SK-N-SH treated with all-trans-retinoic acid at 6 μM for 48 hours (cell line): ENCODE measurements around the gene UGT2B7.

ENCODE experiments used
- CSDC2 ChIP-seq: fragments of 250-450 bp; sonication (Bioruptor Pico); IDR thresholded peaks from 2 replicates; pipeline ENCODE4 v1.5.0; 2020; ENCODE audit warnings: mild to moderate bottlenecking, moderate library complexity
- ISL1 ChIP-seq: fragments of 250-450 bp; sonication (Bioruptor Pico); IDR thresholded peaks from 2 replicates; pipeline ENCODE4 v2.1.2; 2022; ENCODE audit warnings: mild to moderate bottlenecking, moderate library complexity
- OSR1 ChIP-seq: fragments of 250-450 bp; sonication (Bioruptor Pico); IDR thresholded peaks from 2 replicates; pipeline ENCODE4 v1.8.0; 2022; ENCODE audit warnings: moderate library complexity, mild to moderate bottlenecking, inconsistent platforms
- PPARA ChIP-seq: fragments of 250-450 bp; sonication (Bioruptor Pico); IDR thresholded peaks from 2 replicates; pipeline ENCODE4 v1.5.0; 2020; ENCODE audit warnings: mild to moderate bottlenecking, borderline replicate concordance
- RARB ChIP-seq: fragments of 250-450 bp; sonication (Bioruptor Pico); IDR thresholded peaks from 2 replicates; pipeline ENCODE4 v1.8.0; 2021; ENCODE audit warnings: mild to moderate bottlenecking, moderate library complexity
- TOX ChIP-seq: fragments of 250-450 bp; sonication (Bioruptor Pico); IDR thresholded peaks from 2 replicates; pipeline ENCODE4 v1.8.0; 2021; ENCODE audit warnings: mild to moderate bottlenecking, moderate library complexity, borderline replicate concordance
- ZNF70 ChIP-seq: fragments of 450-650 bp; formaldehyde crosslinking; IDR thresholded peaks from 2 replicates; pipeline ENCODE4 v1.5.0; 2020; ENCODE audit warnings: mild to moderate bottlenecking, moderate library complexity
- ZNF8 ChIP-seq: fragments of 450-650 bp; formaldehyde crosslinking; IDR thresholded peaks from 2 replicates; pipeline ENCODE4 v1.5.0; 2020; ENCODE audit warnings: mild to moderate bottlenecking, moderate library complexity
- TF ChIP-seq, protein P1 (sequence below): fragments of 250-450 bp; sonication (Bioruptor Pico); IDR thresholded peaks from 2 replicates; pipeline ENCODE4 v1.8.0; 2020; ENCODE audit warnings: mild to moderate bottlenecking, moderate library complexity, borderline replicate concordance

DNA sequence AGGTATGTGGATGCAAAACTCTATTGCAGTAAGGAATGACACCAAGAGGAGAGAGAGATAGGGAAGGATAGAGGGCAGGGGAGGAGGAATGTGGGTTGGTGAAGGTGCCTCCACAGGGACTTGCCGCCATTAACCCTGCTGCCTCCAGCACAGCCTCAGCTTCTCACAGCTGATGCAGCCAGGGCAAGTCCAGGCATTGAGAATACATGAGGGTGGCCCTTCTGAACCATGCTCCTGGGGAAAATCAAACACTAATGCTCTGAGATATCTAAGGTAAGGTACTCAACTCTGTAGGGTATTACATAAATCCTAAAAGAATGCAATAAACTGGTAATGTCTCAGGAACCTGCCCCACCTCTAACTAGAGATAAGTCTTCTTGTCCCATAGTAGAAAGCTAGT is 28.7 kb downstream of the UGT2B7 start:
- no peak for TF ChIP-seq TOX (CRISPR knock-in tag)
- TF ChIP-seq, protein P1, sequence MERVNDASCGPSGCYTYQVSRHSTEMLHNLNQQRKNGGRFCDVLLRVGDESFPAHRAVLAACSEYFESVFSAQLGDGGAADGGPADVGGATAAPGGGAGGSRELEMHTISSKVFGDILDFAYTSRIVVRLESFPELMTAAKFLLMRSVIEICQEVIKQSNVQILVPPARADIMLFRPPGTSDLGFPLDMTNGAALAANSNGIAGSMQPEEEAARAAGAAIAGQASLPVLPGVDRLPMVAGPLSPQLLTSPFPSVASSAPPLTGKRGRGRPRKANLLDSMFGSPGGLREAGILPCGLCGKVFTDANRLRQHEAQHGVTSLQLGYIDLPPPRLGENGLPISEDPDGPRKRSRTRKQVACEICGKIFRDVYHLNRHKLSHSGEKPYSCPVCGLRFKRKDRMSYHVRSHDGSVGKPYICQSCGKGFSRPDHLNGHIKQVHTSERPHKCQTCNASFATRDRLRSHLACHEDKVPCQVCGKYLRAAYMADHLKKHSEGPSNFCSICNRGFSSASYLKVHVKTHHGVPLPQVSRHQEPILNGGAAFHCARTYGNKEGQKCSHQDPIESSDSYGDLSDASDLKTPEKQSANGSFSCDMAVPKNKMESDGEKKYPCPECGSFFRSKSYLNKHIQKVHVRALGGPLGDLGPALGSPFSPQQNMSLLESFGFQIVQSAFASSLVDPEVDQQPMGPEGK, result no peak
- TF ChIP-seq PPARA (CRISPR knock-in tag), result no peak
- no peak for TF ChIP-seq OSR1
- TF ChIP-seq ZNF8 (CRISPR knock-in tag), result no peak
- no peak for TF ChIP-seq RARB (CRISPR knock-in tag)
- no peak for TF ChIP-seq ISL1 (CRISPR knock-in tag)
- no peak for TF ChIP-seq ZNF70 (CRISPR knock-in tag)
- no peak for TF ChIP-seq CSDC2 (CRISPR knock-in tag)
